ENCODE results near the gene RAG2.

The RAG2 gene

DNA sequence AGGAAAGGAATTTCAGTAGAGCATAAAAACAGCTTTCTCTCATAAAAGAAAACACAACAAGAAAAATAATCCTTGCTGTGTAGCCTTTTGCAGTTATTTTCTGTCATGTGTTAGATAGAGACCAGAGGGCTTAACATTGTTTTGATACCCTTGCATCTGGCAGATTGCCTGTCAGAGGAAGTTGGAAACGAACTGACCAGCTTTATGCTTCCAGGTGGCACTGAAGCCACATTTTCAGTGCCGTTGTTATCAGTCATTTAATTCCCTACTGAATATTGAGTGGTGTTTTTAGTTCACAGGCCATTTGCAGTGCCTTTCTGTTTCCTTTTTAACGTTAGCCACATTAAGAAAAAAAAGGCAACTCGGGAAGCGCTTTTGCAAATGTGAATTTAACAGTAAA, 21.5 kb upstream of the RAG2 start:
- H3K27me3 ChIP-seq (ENCODE audit: control insufficient read depth, insufficient read depth, low read length), result no peaks in the 10 kb centered on the region
- H3K27ac ChIP-seq (ENCODE audit: low read depth, low read length), result no peak overlapping the region
- H3K4me1 ChIP-seq (ENCODE audit: control insufficient read depth, insufficient read depth, low read length), result no peaks in the 10 kb centered on the region
- no peak overlapping the region for H3K9ac ChIP-seq (ENCODE audit: low read length)
- H3K36me3 ChIP-seq (ENCODE audit: control insufficient read depth, insufficient read depth, low read length), result no peaks in the 10 kb centered on the region
- no peaks in the 10 kb centered on the region for H3K9me3 ChIP-seq (ENCODE audit: control insufficient read depth, insufficient read depth, low read depth, low read length)
- no peak overlapping the region for H3K4me3 ChIP-seq (ENCODE audit: low read depth, low read length)

GRCh38 chr11:36618363-36619047, 20.5 kb upstream of the RAG2 start:
- no peak overlapping the region for H3K4me3 ChIP-seq (ENCODE audit: low read depth, low read length)
- no peaks in the 10 kb centered on the region for H3K36me3 ChIP-seq (ENCODE audit: control insufficient read depth, insufficient read depth, low read length)
- no peaks in the 10 kb centered on the region for H3K4me1 ChIP-seq (ENCODE audit: control insufficient read depth, insufficient read depth, low read length)
- no peak overlapping the region for H3K27ac ChIP-seq (ENCODE audit: low read depth, low read length)
- H3K9ac ChIP-seq (ENCODE audit: low read length), result no peak overlapping the region
- H3K27me3 ChIP-seq (ENCODE audit: control insufficient read depth, insufficient read depth, low read length), result no peaks in the 10 kb centered on the region
- H3K9me3 ChIP-seq (ENCODE audit: control insufficient read depth, insufficient read depth, low read depth, low read length), result no peaks in the 10 kb centered on the region

DNA sequence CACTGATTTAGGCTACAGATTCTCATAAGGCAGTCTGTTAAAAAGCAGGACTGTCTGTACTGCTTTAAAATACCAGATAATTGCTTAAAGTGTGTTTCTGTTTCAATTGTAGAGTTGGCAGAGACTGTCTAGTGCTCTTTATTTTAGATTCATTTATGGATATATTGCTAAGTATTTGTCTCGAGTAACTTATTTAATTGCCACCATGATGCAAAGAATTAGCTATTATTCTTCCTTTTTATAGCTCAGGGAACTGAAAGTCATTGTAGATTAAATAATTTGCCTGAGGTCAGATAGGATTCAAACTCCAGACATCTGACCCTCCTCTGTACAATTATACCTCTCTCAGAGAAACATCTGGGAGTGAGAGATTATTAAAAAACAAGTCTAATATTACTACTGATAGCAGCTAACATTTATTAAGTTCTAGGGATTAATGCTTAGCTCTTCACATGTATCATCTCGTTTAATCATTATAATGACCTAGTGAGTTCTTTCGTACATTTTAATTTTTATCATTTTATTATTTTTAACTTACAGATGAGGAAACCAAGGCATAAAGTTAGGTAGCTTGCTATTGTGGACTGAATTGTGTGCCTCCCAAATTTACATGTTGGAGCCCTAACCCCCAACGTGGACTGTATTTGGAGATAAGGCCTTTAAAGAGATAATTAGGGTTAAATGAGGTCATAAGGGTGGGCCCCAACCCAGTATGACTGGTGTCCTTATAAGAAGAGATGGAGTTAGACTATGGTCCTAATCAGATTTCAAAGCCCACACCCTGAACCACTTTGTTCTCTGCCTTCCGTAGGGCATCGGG, 19.7 kb upstream of the RAG2 start:
- Histone ChIP-seq H3K4me3 (ENCODE audit: low read depth, low read length) (no peak overlapping the region), H3K27me3 (ENCODE audit: control insufficient read depth, insufficient read depth, low read length) (no peaks in the 10 kb centered on the region), H3K27ac (ENCODE audit: low read depth, low read length) (no peak overlapping the region), H3K9me3 (ENCODE audit: control insufficient read depth, insufficient read depth, low read depth, low read length) (no peaks in the 10 kb centered on the region), H3K9ac (ENCODE audit: low read length) (no peak overlapping the region), H3K4me1 (ENCODE audit: control insufficient read depth, insufficient read depth, low read length) (no peaks in the 10 kb centered on the region), H3K36me3 (ENCODE audit: control insufficient read depth, insufficient read depth, low read length) (no peaks in the 10 kb centered on the region)

DNA sequence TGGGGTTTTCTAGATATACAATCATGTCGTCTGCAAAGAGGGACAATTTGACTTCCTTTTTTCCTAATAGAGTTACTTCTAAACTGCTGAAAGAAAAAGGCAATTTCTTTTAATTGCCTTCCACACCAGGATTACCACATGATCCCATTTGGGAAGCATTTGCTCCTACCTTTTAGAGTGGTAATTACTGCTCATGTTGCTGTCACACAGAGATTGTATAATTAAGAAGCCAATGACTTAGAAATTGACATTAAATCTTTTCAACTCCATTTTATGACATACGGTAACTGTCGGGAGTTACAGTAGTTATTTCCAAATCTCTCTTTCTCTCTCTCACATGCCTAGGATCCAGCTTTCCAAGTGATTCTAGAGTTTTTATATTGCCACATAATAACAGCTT, 17.8 kb upstream of the RAG2 start:
- no peak overlapping the region for H3K27ac ChIP-seq (ENCODE audit: low read depth, low read length)
- no peak overlapping the region for H3K4me3 ChIP-seq (ENCODE audit: low read depth, low read length)
- no peaks in the 10 kb centered on the region for H3K27me3 ChIP-seq (ENCODE audit: control insufficient read depth, insufficient read depth, low read length)
- no peak overlapping the region for H3K9ac ChIP-seq (ENCODE audit: low read length)
- H3K4me1 ChIP-seq (ENCODE audit: control insufficient read depth, insufficient read depth, low read length), result no peaks in the 10 kb centered on the region
- H3K36me3 ChIP-seq (ENCODE audit: control insufficient read depth, insufficient read depth, low read length), result no peaks in the 10 kb centered on the region
- no peaks in the 10 kb centered on the region for H3K9me3 ChIP-seq (ENCODE audit: control insufficient read depth, insufficient read depth, low read depth, low read length)

- Histone ChIP-seq H3K4me3 (ENCODE audit: low read depth, low read length) (no peak overlapping the region), H3K27me3 (ENCODE audit: control insufficient read depth, insufficient read depth, low read length) (no peaks in the 10 kb centered on the region), H3K36me3 (ENCODE audit: control insufficient read depth, insufficient read depth, low read length) (no peaks in the 10 kb centered on the region), H3K27ac (ENCODE audit: low read depth, low read length) (no peak overlapping the region), H3K9me3 (ENCODE audit: control insufficient read depth, insufficient read depth, low read depth, low read length) (no peaks in the 10 kb centered on the region), H3K4me1 (ENCODE audit: control insufficient read depth, insufficient read depth, low read length) (no peaks in the 10 kb centered on the region), H3K9ac (ENCODE audit: low read length) (no peak overlapping the region)
Observed at GRCh38 chr11:36609383-36609782, 11.3 kb upstream of the RAG2 start.

DNA sequence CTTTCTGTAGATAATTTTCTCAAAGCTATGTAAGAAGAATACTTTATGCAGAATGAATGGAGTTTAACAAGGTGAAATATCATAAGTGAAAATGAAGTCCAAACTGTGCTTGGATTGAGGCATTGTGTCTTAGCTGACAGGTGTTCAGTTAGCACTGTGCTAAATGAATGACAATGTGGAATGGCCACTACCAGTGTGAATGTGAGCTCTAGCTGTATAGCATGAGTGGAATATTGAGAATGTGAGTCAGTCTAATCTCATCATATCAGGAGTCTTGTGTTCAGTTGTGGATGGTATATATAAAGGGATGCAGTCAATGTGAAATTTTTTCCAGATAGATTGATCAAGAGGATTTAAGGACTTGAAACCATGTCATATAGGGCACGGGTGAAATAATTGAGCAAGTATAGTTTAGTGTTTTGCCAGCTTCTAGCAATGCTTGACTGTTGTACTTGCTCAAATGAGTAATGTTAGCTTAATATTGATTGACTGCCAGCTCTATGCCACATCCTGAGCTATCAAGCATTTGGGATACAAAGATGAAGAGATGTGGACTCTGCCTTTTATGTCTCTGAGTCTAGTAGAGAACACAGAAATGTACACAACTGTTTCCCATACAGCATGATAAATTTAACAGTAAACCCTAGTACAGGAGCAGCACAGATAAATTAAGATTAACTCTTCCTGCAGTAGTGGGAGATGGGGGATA, 10.6 kb upstream of the RAG2 start:
- Histone ChIP-seq H3K36me3 (ENCODE audit: control insufficient read depth, insufficient read depth, low read length) (no peaks in the 10 kb centered on the region), H3K4me1 (ENCODE audit: control insufficient read depth, insufficient read depth, low read length) (no peaks in the 10 kb centered on the region), H3K27me3 (ENCODE audit: control insufficient read depth, insufficient read depth, low read length) (no peaks in the 10 kb centered on the region), H3K9ac (ENCODE audit: low read length) (no peak overlapping the region), H3K9me3 (ENCODE audit: control insufficient read depth, insufficient read depth, low read depth, low read length) (no peaks in the 10 kb centered on the region), H3K4me3 (ENCODE audit: low read depth, low read length) (no peak overlapping the region), H3K27ac (ENCODE audit: low read depth, low read length) (no peak overlapping the region)

DNA sequence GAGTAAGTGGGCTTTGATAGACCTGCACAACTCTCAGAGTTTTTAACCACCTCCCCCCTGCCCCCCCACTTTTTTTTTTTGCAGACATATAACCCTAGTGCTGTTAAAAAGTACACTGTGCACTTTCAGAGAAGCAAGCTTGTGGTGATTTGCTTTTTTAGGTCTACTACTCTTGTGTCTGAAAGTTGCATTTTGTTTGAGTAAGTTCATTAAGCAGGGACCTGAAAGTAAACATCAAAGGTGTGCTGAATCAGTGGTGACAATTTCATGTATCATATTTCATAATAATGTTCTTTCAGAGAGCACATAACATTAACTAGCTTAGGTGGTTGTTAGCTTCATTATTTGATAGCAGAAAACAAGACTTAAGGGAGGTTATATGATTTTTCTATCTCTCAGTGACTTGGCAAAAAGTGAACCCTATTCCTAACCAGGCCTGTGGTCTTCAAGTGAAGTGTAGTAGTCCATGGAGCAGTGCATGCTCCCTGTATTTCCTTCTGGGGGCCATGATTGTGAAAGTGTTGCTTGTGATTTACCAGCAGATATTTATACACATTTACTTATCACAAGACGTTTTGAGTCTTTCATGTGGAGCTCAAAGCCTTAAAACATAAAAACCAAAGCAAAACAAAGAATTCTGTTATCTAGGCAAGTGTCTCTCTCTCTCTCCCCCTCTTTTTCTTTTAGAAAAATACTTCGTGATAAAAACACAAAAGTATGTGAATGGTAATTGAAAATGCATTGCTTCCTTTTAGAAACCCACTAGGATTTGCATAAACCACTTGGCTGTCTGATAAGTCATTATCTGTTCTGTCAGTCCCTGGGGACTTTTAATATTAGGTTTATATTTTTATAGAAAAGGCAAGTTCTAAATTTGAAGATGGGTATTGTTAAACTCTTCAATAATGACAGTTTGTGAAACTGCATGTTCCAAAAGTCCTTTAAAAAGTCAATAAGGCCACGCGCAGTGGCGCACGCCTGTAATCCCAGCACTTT, 7.5 kb upstream of the RAG2 start:
- no peak overlapping the region for H3K27ac ChIP-seq (ENCODE audit: low read depth, low read length)
- no peak overlapping the region for H3K4me3 ChIP-seq (ENCODE audit: low read depth, low read length)
- H3K36me3 ChIP-seq (ENCODE audit: control insufficient read depth, insufficient read depth, low read length), result no peaks in the 10 kb centered on the region
- no peaks in the 10 kb centered on the region for H3K27me3 ChIP-seq (ENCODE audit: control insufficient read depth, insufficient read depth, low read length)
- no peak overlapping the region for H3K9ac ChIP-seq (ENCODE audit: low read length)
- H3K4me1 ChIP-seq (ENCODE audit: control insufficient read depth, insufficient read depth, low read length), result no peaks in the 10 kb centered on the region
- H3K9me3 ChIP-seq (ENCODE audit: control insufficient read depth, insufficient read depth, low read depth, low read length), result no peaks in the 10 kb centered on the region

DNA sequence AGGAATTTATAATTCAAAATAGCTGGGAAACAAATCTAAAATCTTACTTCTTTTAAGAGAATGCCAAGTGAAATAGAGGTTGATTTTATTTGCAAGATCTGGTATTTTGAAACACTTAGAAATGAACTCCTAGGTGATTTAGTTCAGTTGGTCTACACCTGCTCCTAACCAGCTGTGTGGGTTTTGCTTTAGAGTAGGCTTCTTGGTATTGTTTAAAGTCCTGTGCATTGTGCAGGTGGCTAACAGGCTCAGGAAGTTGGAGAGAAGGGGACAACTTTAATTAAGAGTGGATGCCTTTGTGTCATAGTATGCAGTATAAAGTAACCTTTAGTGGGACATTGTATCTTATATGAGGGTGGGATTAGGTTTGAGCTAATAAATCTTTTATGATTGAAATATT, 4.1 kb upstream of the RAG2 start:
- Histone ChIP-seq H3K27ac (ENCODE audit: low read depth, low read length) (no peak overlapping the region), H3K9ac (ENCODE audit: low read length) (no peak overlapping the region), H3K4me3 (ENCODE audit: low read depth, low read length) (no peak overlapping the region), H3K36me3 (ENCODE audit: control insufficient read depth, insufficient read depth, low read length) (no peaks in the 10 kb centered on the region), H3K4me1 (ENCODE audit: control insufficient read depth, insufficient read depth, low read length) (peaks cover 5% of the 10 kb centered on the region; the same call in 1 of the 2 replicates), H3K27me3 (ENCODE audit: control insufficient read depth, insufficient read depth, low read length) (no peaks in the 10 kb centered on the region), H3K9me3 (ENCODE audit: control insufficient read depth, insufficient read depth, low read depth, low read length) (no peaks in the 10 kb centered on the region)

DNA sequence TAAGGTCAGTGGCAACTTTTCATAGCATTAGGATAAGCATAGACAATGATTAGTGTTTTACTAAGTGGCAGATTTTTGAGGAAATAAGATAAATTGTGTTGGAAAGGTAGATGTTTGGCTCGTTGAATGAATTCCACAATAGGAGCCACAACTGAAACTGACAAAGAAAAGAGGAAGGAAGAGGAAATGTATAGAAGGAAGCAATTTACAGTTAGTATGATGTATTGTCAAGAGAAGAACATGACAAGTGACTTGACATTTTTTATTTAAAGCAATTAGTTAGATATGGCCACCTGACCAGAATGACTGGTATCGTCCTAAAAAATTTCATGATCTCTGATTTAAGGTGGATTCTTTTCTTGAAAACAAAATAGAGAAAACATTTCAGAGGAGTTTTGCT, 3.1 kb upstream of the RAG2 start:
- no peaks in the 10 kb centered on the region for H3K36me3 ChIP-seq (ENCODE audit: control insufficient read depth, insufficient read depth, low read length)
- H3K4me1 ChIP-seq (ENCODE audit: control insufficient read depth, insufficient read depth, low read length), result peaks cover 5% of the 10 kb centered on the region; the same call in 1 of the 2 replicates
- H3K27me3 ChIP-seq (ENCODE audit: control insufficient read depth, insufficient read depth, low read length), result no peaks in the 10 kb centered on the region
- no peaks in the 10 kb centered on the region for H3K9me3 ChIP-seq (ENCODE audit: control insufficient read depth, insufficient read depth, low read depth, low read length)
- no peak overlapping the region for H3K9ac ChIP-seq (ENCODE audit: low read length)
- no peak overlapping the region for H3K4me3 ChIP-seq (ENCODE audit: low read depth, low read length)
- H3K27ac ChIP-seq (ENCODE audit: low read depth, low read length), result no peak overlapping the region

GRCh38 chr11:36600180-36600579, 2.1 kb upstream of the RAG2 start:
- H3K9ac ChIP-seq (ENCODE audit: low read length), result no peak overlapping the region
- no peaks in the 10 kb centered on the region for H3K36me3 ChIP-seq (ENCODE audit: control insufficient read depth, insufficient read depth, low read length)
- no peaks in the 10 kb centered on the region for H3K27me3 ChIP-seq (ENCODE audit: control insufficient read depth, insufficient read depth, low read length)
- no peak overlapping the region for H3K27ac ChIP-seq (ENCODE audit: low read depth, low read length)
- no peaks in the 10 kb centered on the region for H3K9me3 ChIP-seq (ENCODE audit: control insufficient read depth, insufficient read depth, low read depth, low read length)
- peaks cover 5% of the 10 kb centered on the region; the same call in 1 of the 2 replicates for H3K4me1 ChIP-seq (ENCODE audit: control insufficient read depth, insufficient read depth, low read length)
- no peak overlapping the region for H3K4me3 ChIP-seq (ENCODE audit: low read depth, low read length)
